AG04449 (cell line): ENCODE measurements around the gene SMOC1.
"Not testable (repeated sequence)": the region's sequence is repeated elsewhere in the genome, so short reads cannot be mapped to it uniquely, and the experiment has no call there.

Experiments
- CTCF ChIA-PET: fragments of 350-600 bp; formaldehyde crosslinking; extraction: SDS; loops from one replicate; lab custom pipeline; 2021; ENCODE audit warnings: antibody characterized with exemption; lab: Yijun Ruan, JAX
- POLR2A ChIA-PET: fragments of 400-600, 350-600 bp; formaldehyde crosslinking; extraction: SDS; loops from one replicate; lab custom pipeline; 2020; ENCODE audit warnings: antibody characterized with exemption, inconsistent platforms; lab: Yijun Ruan, JAX
- DNase-seq: peaks from one replicate; pipeline ENCODE4 v3.0.0-alpha.2; 2010; ENCODE audit warnings: low read depth, low spot score
- H3K4me3 ChIP-seq: 2 replicates; pipeline ENCODE4 v1.5.1; 2011; ENCODE audit warnings: low read depth, mild to moderate bottlenecking, control low read depth, low read length
- TF ChIP-seq, protein P1 (sequence below): IDR thresholded peaks from one replicate; pipeline ENCODE4 v1.5.1; 2011; ENCODE audit warnings: mild to moderate bottlenecking, moderate library complexity, low read length, control low read depth, inconsistent platforms; ENCODE audit not compliant: insufficient read depth; ENCODE audit errors: missing control alignments

Gene SMOC1

DNA sequence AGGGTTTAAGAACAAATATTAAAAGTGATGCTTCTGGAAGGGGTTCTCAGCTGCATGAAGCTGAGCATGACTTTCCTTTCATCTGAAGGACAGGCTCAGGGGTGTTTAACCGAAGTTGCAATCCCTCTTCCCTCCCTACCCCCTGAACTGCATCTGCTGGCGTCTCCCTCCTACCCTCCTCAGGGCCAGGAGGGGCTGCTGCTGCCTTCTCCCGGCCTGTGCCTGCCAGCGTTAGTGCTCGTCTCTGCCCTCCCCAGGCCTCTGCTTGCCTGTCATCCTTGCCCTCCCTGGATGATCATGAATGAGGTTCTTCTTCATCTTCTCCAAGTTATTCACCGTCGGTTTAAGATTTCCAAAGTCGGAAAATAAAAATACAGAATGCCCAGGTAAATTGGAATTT is 12.2 kb downstream of the SMOC1 start:
- TF ChIP-seq, protein P1, sequence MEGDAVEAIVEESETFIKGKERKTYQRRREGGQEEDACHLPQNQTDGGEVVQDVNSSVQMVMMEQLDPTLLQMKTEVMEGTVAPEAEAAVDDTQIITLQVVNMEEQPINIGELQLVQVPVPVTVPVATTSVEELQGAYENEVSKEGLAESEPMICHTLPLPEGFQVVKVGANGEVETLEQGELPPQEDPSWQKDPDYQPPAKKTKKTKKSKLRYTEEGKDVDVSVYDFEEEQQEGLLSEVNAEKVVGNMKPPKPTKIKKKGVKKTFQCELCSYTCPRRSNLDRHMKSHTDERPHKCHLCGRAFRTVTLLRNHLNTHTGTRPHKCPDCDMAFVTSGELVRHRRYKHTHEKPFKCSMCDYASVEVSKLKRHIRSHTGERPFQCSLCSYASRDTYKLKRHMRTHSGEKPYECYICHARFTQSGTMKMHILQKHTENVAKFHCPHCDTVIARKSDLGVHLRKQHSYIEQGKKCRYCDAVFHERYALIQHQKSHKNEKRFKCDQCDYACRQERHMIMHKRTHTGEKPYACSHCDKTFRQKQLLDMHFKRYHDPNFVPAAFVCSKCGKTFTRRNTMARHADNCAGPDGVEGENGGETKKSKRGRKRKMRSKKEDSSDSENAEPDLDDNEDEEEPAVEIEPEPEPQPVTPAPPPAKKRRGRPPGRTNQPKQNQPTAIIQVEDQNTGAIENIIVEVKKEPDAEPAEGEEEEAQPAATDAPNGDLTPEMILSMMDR, result no peak
- no peak for DNase-seq
- ChIA-PET CTCF (no interaction called here), POLR2A (no interaction called here)
- no peak overlapping the region for H3K4me3 ChIP-seq

DNA sequence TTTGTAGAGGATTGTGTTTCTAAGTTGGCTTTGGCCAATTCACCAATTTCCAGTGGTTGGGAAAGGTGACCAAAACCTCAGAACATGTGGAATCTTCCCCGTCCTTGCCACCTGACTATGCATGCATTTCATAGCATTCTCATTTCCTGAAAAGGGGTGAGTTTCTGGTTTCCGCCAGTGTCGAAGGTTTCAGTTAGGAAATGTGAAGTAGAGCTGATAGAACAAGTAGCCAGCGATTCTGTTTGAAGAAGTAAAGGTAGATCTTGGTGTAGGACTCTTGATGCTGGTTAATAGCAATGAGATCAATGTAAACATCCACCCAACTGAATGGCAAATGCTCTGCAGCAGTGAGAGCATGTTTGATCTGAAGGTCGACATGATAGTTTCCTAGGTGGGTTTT is 15.9 kb downstream of the SMOC1 start:
- ChIA-PET POLR2A (no interaction called here), CTCF (no interaction called here)
- DNase-seq, result no peak
- no peak overlapping the region for H3K4me3 ChIP-seq
- TF ChIP-seq, protein P1, result no peak

DNA sequence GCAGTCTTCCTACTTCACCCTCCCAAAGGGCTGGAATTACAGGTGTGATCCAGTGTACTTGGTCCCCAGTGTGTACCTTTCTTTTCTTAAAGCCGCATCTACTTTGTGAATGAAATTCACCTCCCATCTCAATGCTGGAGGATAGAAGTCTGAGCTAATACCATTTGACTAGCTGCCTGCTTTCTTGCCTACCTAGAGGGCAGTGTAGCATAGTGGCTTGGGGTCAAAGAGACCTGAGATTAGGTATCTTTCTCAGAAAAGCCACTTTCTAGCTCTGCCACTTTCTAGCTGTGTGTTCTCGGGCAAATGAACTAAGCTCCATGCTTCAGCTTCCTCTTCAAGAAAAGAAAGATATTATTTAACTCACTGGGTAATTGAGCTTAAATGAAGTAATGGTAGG is 16.9 kb downstream of the SMOC1 start:
- CTCF ChIA-PET, result no interaction called here
- no peak for DNase-seq
- POLR2A ChIA-PET, result no interaction called here
- no peak overlapping the region for H3K4me3 ChIP-seq
- TF ChIP-seq, protein P1, result no peak

DNA sequence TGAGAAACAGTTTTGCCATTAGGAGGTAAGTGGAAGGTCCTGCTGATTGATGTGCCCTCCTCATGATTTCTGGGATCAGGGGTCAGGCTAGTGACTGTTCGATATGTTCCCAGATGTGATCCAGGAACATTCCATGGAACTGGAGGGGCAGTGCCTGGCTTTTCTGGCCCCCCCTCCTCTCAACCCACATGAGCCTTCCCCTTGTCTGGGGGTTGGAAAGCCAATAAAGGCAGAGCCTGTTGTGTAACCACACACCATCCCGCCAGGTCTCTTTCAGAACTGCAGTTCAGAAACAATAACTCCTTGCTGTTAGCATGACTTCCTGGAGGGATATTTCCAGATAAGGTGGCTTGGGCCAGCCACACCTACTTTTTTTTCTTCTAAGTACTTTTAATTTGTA is 17.8 kb downstream of the SMOC1 start:
- no peak for DNase-seq
- TF ChIP-seq, protein P1, result no peak
- POLR2A ChIA-PET, result no interaction called here
- CTCF ChIA-PET, result no interaction called here
- no peak overlapping the region for H3K4me3 ChIP-seq

DNA sequence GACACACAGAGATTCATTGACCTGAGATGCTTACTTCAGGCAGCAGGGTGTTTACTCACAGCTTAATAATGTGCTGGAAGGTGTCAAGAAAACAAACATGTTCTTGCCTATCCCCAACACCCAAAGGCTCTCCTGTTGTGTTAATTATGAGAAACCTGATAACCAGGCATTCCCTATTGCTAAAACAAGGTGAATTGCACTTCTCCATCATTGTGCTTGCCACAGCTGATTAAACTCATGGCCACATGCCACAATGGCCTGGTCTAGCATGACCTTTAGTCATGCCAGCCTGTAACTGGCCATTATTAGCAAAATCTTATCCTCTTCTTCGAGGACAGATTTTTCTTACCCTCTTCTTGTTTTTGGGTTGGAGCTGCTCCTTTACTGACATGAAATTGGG is 21.4 kb downstream of the SMOC1 start:
- ChIA-PET POLR2A (no interaction called here), CTCF (no interaction called here)
- H3K4me3 ChIP-seq, result no peak overlapping the region
- TF ChIP-seq, protein P1, result no peak
- DNase-seq, result no peak

DNA sequence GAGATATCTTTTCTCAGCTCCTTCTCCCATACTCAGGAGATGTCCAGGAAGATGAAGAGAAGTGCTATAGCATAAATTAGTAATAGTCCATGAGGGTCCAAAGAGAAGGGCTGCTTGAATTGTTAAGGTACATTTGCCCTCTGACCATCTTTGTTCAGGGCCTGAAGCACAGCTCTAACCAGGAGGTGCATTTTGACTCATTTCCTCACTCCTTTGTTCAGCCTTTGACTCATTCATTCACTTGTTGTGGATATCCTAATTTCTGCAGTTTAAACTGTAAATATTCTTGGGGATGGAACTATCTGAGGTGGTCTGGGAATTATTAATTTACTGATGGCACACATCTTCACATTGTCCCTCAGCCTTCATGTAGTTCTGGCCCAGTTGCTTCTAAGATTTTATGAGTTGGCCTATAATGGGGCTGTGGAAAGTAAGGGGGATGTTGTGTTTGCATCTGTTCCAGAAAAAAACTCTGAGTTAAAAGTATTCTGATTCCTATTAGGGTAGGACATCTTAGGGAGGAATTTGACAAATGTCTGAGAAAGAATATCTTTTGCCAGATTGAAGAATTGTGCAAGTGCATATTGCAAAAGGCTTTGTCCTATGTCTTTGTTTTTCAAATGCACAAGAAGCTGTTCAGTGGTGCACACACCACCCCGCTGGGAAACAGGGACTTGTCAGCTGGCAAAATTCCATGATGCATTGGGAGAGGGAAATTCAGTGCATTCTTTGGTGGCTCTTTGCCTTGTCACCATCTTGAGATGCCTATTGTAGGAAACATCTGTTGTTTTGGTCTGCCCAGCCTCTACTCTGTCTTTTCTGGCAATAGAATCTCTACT is 22.1 kb downstream of the SMOC1 start:
- no peak overlapping the region for H3K4me3 ChIP-seq
- no peak for DNase-seq
- ChIA-PET CTCF (no interaction called here), POLR2A (no interaction called here)
- TF ChIP-seq, protein P1, result no peak

DNA sequence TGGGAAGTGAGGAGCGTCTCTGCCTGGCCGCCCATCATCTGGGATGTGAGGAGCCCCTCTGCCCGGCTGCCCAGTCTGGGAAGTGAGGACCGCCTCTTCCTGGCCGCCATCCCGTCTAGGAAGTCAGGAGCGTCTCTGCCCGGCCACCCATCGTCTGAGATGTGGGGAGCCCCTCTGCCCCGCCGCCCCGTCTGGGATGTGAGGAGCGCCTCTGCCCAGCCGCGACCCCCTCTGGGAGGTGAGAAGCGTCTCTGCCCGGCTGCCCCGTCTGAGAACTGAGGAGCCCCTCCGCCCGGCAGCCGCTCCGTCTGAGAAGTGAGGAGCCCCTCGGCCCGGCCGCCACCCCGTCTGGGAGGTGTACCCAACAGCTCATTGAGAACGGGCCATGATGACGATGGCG is 23.8 kb downstream of the SMOC1 start:
- DNase-seq, POLR2A ChIA-PET: not testable (repeated sequence)

More for the DNA sequence above, 23.8 kb downstream of the SMOC1 start:
- CTCF ChIA-PET, H3K4me3 ChIP-seq: not testable (repeated sequence)
